IMR-90 (cell line): ENCODE measurements around the gene PI4KA. TPM values are rescaled to one million over a fixed set of nuclear protein-coding genes. Genes with fewer than 3 reads are reported as not detected.

Experiments used
- ATAC-seq: fragments of 200-7000 bp; cut with Tn5 transposase; 2 replicates; pipeline ENCODE4 v1.9.1; 2020; ENCODE audit warnings: low read depth, mild to moderate bottlenecking, moderate library complexity
- BruUV-seq: library from RNA; stranded (reverse); fragments of 400-500 nt; replicated peaks from 2 replicates; lab custom pipeline; 2021; lab: Mats Ljungman, UMichigan
- CTCF ChIA-PET: fragments of 300-600 bp; formaldehyde crosslinking; extraction: SDS; loops from one replicate; lab custom pipeline; 2021; ENCODE audit warnings: antibody characterized with exemption; lab: Yijun Ruan, JAX
- POLR2A ChIA-PET: fragments of 300-600 bp; sonication (Branson Sonifier 250); formaldehyde crosslinking; loops from one replicate; lab custom pipeline; 2022; ENCODE audit warnings: antibody characterized with exemption; ENCODE audit not compliant: unreplicated experiment; lab: Charles Lee
- DNase-seq: peaks from one replicate; pipeline ENCODE4 v3.0.0; 2013
- H2AFZ ChIP-seq: replicated peaks from 2 replicates; pipeline ENCODE3; 2013; ENCODE audit warnings: low read length, mild to moderate bottlenecking; ENCODE audit not compliant: poor library complexity
- H2AK5ac ChIP-seq: 2 replicates; pipeline ENCODE4 v1.6.1; 2013; ENCODE audit warnings: low read depth, low read length, inconsistent platforms
- H2AK9ac ChIP-seq: replicated peaks from 2 replicates; pipeline ENCODE3; 2013; ENCODE audit warnings: mild to moderate bottlenecking, low read depth, low read length, moderate library complexity; ENCODE audit not compliant: poor library complexity
- H2BK120ac ChIP-seq: 2 replicates; pipeline ENCODE4 v1.6.1; 2013; ENCODE audit warnings: low read depth, low read length, inconsistent platforms
- H2BK15ac ChIP-seq: 3 replicates; pipeline ENCODE4 v1.6.1; 2013; ENCODE audit warnings: low read depth, low read length, inconsistent platforms
- H2BK20ac ChIP-seq: 2 replicates; pipeline ENCODE4 v1.6.1; 2013; ENCODE audit warnings: low read depth, mild to moderate bottlenecking, inconsistent platforms, low read length, moderate library complexity
- H2BK5ac ChIP-seq: 2 replicates; pipeline ENCODE4 v1.6.1; 2013; ENCODE audit warnings: mild to moderate bottlenecking, low read depth, low read length, inconsistent platforms; ENCODE audit not compliant: poor library complexity, severe bottlenecking
- H3K14ac ChIP-seq: replicated peaks from 2 replicates; pipeline ENCODE4 v1.6.1; 2013; ENCODE audit warnings: low read depth, low read length, inconsistent platforms
- H3K18ac ChIP-seq: 2 replicates; pipeline ENCODE4 v1.6.1; 2013; ENCODE audit warnings: low read depth, low read length, control low read depth
- H3K23ac ChIP-seq: 2 replicates; pipeline ENCODE4 v1.6.1; 2013; ENCODE audit warnings: low read depth, low read length, inconsistent platforms
- H3K27ac ChIP-seq: 2 replicates; pipeline ENCODE4 v1.5.1; 2013; ENCODE audit warnings: mild to moderate bottlenecking, control low read depth, low read length; ENCODE audit not compliant: insufficient read depth
- H3K27me3 ChIP-seq: 2 replicates; pipeline ENCODE4 v1.6.1; 2013; ENCODE audit warnings: low read length; ENCODE audit not compliant: control insufficient read depth, insufficient read depth
- H3K36me3 ChIP-seq: 2 replicates; pipeline ENCODE4 v1.6.1; 2013; ENCODE audit warnings: low read length, mixed read lengths; ENCODE audit not compliant: control insufficient read depth, insufficient read depth
- H3K4ac ChIP-seq: 2 replicates; pipeline ENCODE4 v1.6.1; 2013; ENCODE audit warnings: low read depth, low read length, inconsistent platforms
- H3K4me1 ChIP-seq: 2 replicates; pipeline ENCODE4 v1.6.1; 2013; ENCODE audit warnings: low read length, mixed read lengths; ENCODE audit not compliant: control insufficient read depth, insufficient read depth
- H3K4me2 ChIP-seq: 2 replicates; pipeline ENCODE4 v1.6.1; 2013; ENCODE audit warnings: low read depth, mild to moderate bottlenecking, control low read depth, low read length, moderate library complexity
- H3K4me3 ChIP-seq: 2 replicates; pipeline ENCODE4 v1.5.1; 2013; ENCODE audit warnings: low read depth, mild to moderate bottlenecking, control low read depth, low read length, moderate library complexity; ENCODE audit not compliant: insufficient read depth
- H3K56ac ChIP-seq: 2 replicates; pipeline ENCODE4 v1.6.1; 2013; ENCODE audit warnings: low read length, inconsistent platforms; ENCODE audit not compliant: insufficient read depth; ENCODE audit errors: extremely low read depth
- H3K79me1 ChIP-seq, 2 experiments: 2 replicates each; pipeline ENCODE4 v1.6.1; 2013; ENCODE audit warnings: low read length in 2 of 2, inconsistent platforms in 1 of 2, low read depth in 1 of 2
- H3K9ac ChIP-seq: 2 replicates; pipeline ENCODE4 v1.6.1; 2013; ENCODE audit warnings: low read depth, low read length, control low read depth
- H3K9me1 ChIP-seq: 2 replicates; pipeline ENCODE4 v1.6.1; 2013; ENCODE audit warnings: low read length, inconsistent platforms; ENCODE audit not compliant: insufficient read depth
- H3K9me3 ChIP-seq: 2 replicates; pipeline ENCODE4 v1.6.1; 2013; ENCODE audit warnings: low read length; ENCODE audit not compliant: control insufficient read depth, insufficient read depth
- H4K20me1 ChIP-seq: 2 replicates; pipeline ENCODE4 v1.6.1; 2013; ENCODE audit warnings: low read length, inconsistent platforms; ENCODE audit not compliant: insufficient read depth
- H4K5ac ChIP-seq: 2 replicates; pipeline ENCODE4 v1.6.1; 2013; ENCODE audit warnings: mild to moderate bottlenecking, low read depth, low read length, control low read depth
- H4K8ac ChIP-seq, 2 experiments: 2 replicates each; pipeline ENCODE4 v1.6.1; 2013; ENCODE audit warnings: low read depth in 2 of 2, low read length in 2 of 2, control low read depth in 1 of 2, inconsistent platforms in 1 of 2
- H4K91ac ChIP-seq: 2 replicates; pipeline ENCODE4 v1.6.1; 2013; ENCODE audit warnings: low read depth, low read length, inconsistent platforms; ENCODE audit not compliant: insufficient read depth
- CEBPB ChIP-seq: IDR thresholded peaks from 2 replicates; pipeline ENCODE4 v1.6.1; 2012; ENCODE audit warnings: low read depth, low read length, improper control_type of control experiment
- CHD1 ChIP-seq: IDR thresholded peaks from 2 replicates; pipeline ENCODE4 v1.6.1; 2012; ENCODE audit warnings: low read depth, low read length, improper control_type of control experiment
- CTCF ChIP-seq: conservative IDR thresholded peaks from 2 replicates; pipeline ENCODE4 v1.5.1; 2012; ENCODE audit warnings: mild to moderate bottlenecking, low read depth, low read length, improper control_type of control experiment
- FOS ChIP-seq: fragments of 150-350 bp; IDR thresholded peaks from 2 replicates; pipeline ENCODE4 v1.6.1; 2016; ENCODE audit warnings: low read depth, low read length
- MXI1 ChIP-seq: IDR thresholded peaks from 2 replicates; pipeline ENCODE4 v1.6.1; 2012; ENCODE audit warnings: low read depth, mild to moderate bottlenecking, low read length, moderate library complexity, borderline replicate concordance
- POLR2A ChIP-seq: IDR thresholded peaks from 2 replicates; pipeline ENCODE4 v1.6.1; 2012; ENCODE audit warnings: mild to moderate bottlenecking, low read depth, low read length
- RCOR1 ChIP-seq: IDR thresholded peaks from 2 replicates; pipeline ENCODE4 v1.6.1; 2012; ENCODE audit warnings: mild to moderate bottlenecking, low read length, improper control_type of control experiment; ENCODE audit not compliant: insufficient replicate concordance
- SMC3 ChIP-seq: fragments of 150-350 bp; IDR thresholded peaks from 2 replicates; pipeline ENCODE4 v1.6.1; 2016; ENCODE audit warnings: low read depth, mild to moderate bottlenecking, antibody characterized with exemption, low read length, moderate library complexity
- WGBS, 2 experiments: methylation state at CpG; one replicate each; pipeline versions ENCODE4 v1.1.5 to v1.1.7; 2013; ENCODE audit warnings: missing lambda C conversion rate in 2 of 2; ENCODE audit not compliant: insufficient read length in 1 of 2; ENCODE audit errors: extremely low coverage in 2 of 2; 5-methylcytosine and 5-hydroxymethylcytosine counted together
- dilution Hi-C: fragments of 300-500 bp; cut with HindIII; formaldehyde crosslinking; loops from one replicate; pipeline ENCODE4 v1.14.3; 2018; ENCODE audit warnings: low sequenced_read_pairs; ENCODE audit not compliant: unreplicated experiment
- in situ Hi-C: fragments of 300-500 bp; cut with MboI; formaldehyde crosslinking; loops from 3 replicates; pipeline ENCODE4 v1.14.3; 2019; ENCODE audit warnings: low sequenced_read_pairs, inconsistent platforms, mixed read lengths
- intact Hi-C: fragments of 100-400 bp; cut with micrococcal nuclease; formaldehyde crosslinking; loops from 2 replicates; pipeline ENCODE4 v1.10.0; 2022
- polyA plus RNA-seq, 3 experiments: library from polyadenylated mRNA; depleted of rRNA; stranded (reverse); fragments of >200 nt; gene quantifications; 2 replicates each; pipeline ENCODE4 v1.2.3, GENCODE V29; 2012; ENCODE audit warnings: low replicate concordance in 1 of 3
- total RNA-seq: library from RNA; depleted of rRNA; stranded (reverse); fragments of >200 nt; gene quantifications from 2 replicates; pipeline ENCODE4 v1.2.3, GENCODE V29; 2012

PI4KA gene
- total and polyA plus RNA-seq, 2 of the 4 experiments (the other 2 are of a cell fraction), result 16.8 to 35.5 TPM

DNA sequence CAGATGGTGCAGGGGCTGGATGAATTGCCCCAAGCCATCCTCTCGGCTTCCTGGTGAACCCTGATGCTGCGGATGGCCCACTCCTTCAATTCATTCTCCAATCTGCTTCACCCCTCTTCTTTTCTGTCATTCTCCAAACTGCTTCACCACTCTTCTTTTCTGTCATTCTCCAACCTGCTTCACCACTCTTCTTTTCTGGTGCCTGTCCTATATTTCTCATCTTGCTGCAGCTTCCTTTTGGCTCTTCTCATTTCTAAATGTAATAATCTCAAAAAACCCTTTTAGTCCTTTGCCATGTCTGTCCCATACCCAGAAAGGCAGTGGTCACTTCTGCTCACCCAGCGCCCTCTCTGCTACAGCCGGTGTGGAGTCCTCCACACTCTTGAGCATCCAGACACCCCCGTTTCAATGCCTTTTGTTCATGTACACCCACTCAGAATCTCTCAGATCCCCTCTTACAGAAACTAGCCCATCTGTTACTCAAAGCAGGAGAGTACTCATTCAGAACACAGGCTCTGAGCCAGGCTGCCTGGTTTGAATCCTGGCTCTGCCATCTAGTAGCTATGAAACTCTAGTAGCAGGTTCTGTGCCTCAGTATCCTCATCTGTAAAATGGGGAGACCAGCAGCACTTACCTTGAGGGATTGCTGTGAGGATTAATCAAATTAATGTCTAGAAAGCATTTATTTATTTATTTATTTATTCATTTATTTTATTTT is 69.8 kb downstream of the PI4KA start (continued):
- TF ChIP-seq SMC3, result no peak

DNA sequence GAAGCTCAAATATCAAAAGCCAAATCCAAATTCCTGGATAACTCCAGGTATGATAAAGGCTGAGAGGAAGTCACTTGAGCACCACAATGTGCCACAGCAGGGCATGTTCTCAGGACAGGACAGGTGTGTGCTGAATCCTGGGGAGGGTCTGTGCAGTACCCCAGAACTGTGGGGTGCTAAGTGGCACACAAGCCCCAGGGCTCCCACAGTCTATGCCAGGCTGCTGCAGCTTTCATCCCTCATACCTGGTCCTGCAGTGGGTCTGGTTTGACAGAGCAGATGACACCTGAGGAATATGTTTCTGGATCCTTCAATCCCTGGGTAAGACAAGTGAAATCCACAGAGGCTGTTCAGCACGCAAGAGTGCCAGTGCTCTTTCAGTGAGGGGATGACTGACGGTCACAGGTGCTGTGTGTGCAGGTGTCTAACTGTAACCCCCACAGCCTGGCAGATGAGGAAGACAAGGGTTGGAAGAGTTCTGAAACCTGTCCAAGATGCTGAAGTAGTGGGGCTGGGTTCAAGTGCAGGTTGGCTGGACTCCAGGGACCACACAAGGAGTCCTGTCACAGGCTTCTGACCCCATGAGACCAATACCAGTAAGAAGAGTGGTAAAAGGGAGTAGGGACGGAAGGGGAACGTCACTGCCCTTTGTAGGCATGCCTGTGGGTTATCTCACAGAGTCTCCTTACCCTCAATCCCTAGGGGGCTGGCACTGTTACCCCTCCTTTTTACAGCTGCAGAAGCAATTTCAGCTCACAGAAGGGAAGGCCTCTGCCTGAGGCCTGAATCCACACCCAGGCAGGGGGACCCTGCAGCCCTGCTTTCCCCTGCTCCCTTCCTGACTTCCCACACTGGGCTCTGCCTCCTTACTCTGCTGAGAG is 70.6 kb downstream of the PI4KA start:
- H3K4me3 ChIP-seq, result no peak overlapping the region
- H3K79me1 ChIP-seq, result peaks cover 0 to 12% of the 10 kb centered on the region in 2 experiments; a peak in 2 of 4 replicates
- no peak overlapping the region for H3K4me2 ChIP-seq
- H3K18ac ChIP-seq, result no peak overlapping the region
- H2BK15ac ChIP-seq, result no peak overlapping the region
- WGBS, 2 experiments, result no CpG with 5 or more reads among the region's 4 CpGs
- no peak overlapping the region for H3K23ac ChIP-seq
- peaks cover 2% of the 10 kb centered on the region; the same call in 1 of the 2 replicates for H3K4me1 ChIP-seq
- no peaks in the 10 kb centered on the region for H3K27me3 ChIP-seq
- peaks cover 40% of the 10 kb centered on the region for H3K36me3 ChIP-seq
- ATAC-seq, result no peak
- no peak overlapping the region for H4K8ac ChIP-seq
- H4K5ac ChIP-seq, result no peak overlapping the region
- peak overlapping the region; percentile 8 for H2AK9ac ChIP-seq
- H3K27ac ChIP-seq, result no peak overlapping the region
- intact Hi-C loops (no loop called here), in situ Hi-C loops (loop anchor here (10.0 kb wide), 1 partner anchor 63 kb away; no protein-coding TSS in a partner anchor), dilution Hi-C loops (no loop called here)
- H3K9ac ChIP-seq, result no peak overlapping the region
- H2BK120ac ChIP-seq, result no peak overlapping the region
- H4K20me1 ChIP-seq, result 0 out of 2 replicates have a peak, but pooled peaks cover 3% of the 10 kb centered on the region
- no peak for DNase-seq
- H2AK5ac ChIP-seq, result no peak overlapping the region
- no TSS peak for BruUV-seq
- ChIA-PET POLR2A (no interaction called here), CTCF (no interaction called here)
- H3K9me3 ChIP-seq, result no peaks in the 10 kb centered on the region
- no peak overlapping the region for H4K91ac ChIP-seq
- no peak overlapping the region for H2BK5ac ChIP-seq
- no peak overlapping the region for H3K56ac ChIP-seq
- no peak overlapping the region for H2AFZ ChIP-seq
- no peak overlapping the region for H3K4ac ChIP-seq
- peaks cover 10% of the 10 kb centered on the region for H3K9me1 ChIP-seq
- H2BK20ac ChIP-seq, result no peak overlapping the region
- no peak overlapping the region for H3K14ac ChIP-seq
- TF ChIP-seq FOS (no peak), RCOR1 (no peak), CEBPB (no peak), CHD1 (no peak), SMC3 (no peak), POLR2A (no peak), CTCF (no peak), MXI1 (no peak)
